NT2/D1 (cell line): Measurements from ENCODE around the gene MCU.
A peak's percentile ranks its signal among the peaks of the same experiment; 100 is the strongest.

Source experiments
- DNase-seq: peaks from one replicate; pipeline ENCODE4 v3.0.0-alpha.2; 2011; ENCODE audit warnings: low read depth, low spot score
- H3K27me3 ChIP-seq: 2 replicates; pipeline ENCODE4 v1.6.0; 2011; ENCODE audit warnings: mild to moderate bottlenecking; ENCODE audit not compliant: insufficient read length, insufficient read depth
- H3K36me3 ChIP-seq: 2 replicates; pipeline ENCODE4 v1.6.1; 2011; ENCODE audit warnings: mild to moderate bottlenecking, low read length, mixed read lengths; ENCODE audit not compliant: insufficient read depth, insufficient read length
- H3K4me1 ChIP-seq: 2 replicates; pipeline ENCODE4 v1.5.1; 2011; ENCODE audit not compliant: insufficient read depth, insufficient read length
- H3K4me3 ChIP-seq: 2 replicates; pipeline ENCODE4 v1.5.1; 2011; ENCODE audit warnings: low read depth; ENCODE audit not compliant: insufficient read length
- H3K9ac ChIP-seq: 2 replicates; pipeline ENCODE4 v1.6.0; 2011; ENCODE audit warnings: low read depth; ENCODE audit not compliant: insufficient read length
- H3K9me3 ChIP-seq: 2 replicates; pipeline ENCODE4 v1.5.1; 2011; ENCODE audit warnings: mild to moderate bottlenecking, low read length; ENCODE audit not compliant: insufficient read depth
- SUZ12 ChIP-seq: IDR thresholded peaks from 2 replicates; pipeline ENCODE4 v1.6.1; 2011; ENCODE audit not compliant: insufficient read length, insufficient read depth; ENCODE audit errors: extremely low read depth
- YY1 ChIP-seq: IDR thresholded peaks from 2 replicates; pipeline ENCODE4 v1.6.1; 2011; ENCODE audit not compliant: insufficient read length, insufficient read depth
- ZNF274 ChIP-seq: IDR thresholded peaks from 2 replicates; pipeline ENCODE4 v1.6.1; 2011; ENCODE audit warnings: mild to moderate bottlenecking, low read depth, low read length

The MCU gene

DNA sequence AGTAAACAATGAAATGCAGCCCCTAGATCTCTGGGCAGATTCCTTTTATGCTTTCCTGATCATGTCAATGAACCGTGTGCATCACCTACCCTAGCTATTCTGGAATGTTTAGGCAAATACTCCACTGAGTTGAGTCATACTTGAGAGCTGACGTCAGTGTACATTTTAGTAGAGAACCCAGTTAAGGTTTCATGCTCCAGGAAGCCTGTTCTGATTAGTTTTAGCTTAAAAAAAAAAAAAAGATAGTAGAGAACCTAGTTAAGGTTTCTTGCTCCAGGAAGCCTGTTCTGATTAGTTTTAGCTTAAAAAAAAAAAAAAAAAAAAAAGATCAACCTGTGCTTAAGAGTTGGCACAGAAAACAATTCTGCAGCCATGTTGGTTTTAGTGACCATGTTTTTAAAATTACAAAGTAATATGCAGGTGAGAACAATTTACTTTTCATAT is 3.7 kb upstream of the MCU start:
- Histone ChIP-seq H3K9me3 (no peaks in the 10 kb centered on the region), H3K4me3 (no peak overlapping the region), H3K27me3 (peaks cover 6% of the 10 kb centered on the region), H3K36me3 (no peaks in the 10 kb centered on the region), H3K4me1 (no peaks in the 10 kb centered on the region), H3K9ac (no peak overlapping the region)
- DNase-seq = no peak
- no peak for TF ChIP-seq YY1

- no peak overlapping the region for H3K9ac ChIP-seq
- TF ChIP-seq ZNF274 (no peak), SUZ12 (no peak), YY1 (no peak)
- no peaks in the 10 kb centered on the region for H3K4me1 ChIP-seq
- no peak for DNase-seq
- H3K4me3 ChIP-seq = no peak overlapping the region
- no peaks in the 10 kb centered on the region for H3K9me3 ChIP-seq
- peaks cover 6% of the 10 kb centered on the region for H3K27me3 ChIP-seq
- no peaks in the 10 kb centered on the region for H3K36me3 ChIP-seq
Observed at GRCh38 chr10:72689660-72690059, 2.3 kb upstream of the MCU start.

DNA sequence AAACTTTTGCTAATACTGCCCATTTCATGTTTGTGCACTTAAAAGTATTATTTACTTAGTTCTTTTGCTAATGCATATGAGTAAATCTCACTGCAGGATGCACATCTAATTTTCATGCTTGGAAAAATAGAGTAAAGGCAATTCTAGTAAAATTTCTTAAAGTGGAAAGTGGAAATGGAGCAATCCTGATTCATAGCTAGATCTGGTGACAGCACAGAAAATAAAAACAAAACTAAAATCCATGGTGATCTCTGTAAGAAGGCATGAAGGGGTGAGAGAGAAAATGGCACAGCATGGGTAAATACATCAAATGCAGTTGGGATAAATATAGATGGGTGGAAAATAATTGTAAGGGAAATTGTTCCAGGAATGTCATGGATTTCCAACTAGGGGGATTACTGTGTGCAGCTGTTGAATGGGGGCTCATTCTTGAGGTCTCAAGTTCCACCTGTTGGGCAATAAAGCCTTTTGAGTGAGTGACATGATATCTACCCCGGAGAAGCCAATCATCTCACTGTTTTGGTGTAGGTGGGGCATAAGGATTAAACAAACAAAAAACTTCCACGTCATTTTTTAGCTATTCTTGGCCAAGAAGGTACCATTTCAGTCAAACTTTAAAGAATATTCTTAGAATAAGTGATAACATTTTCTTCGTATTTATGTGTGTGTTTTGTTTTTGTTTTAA is 1.7 kb upstream of the MCU start:
- no peak for TF ChIP-seq YY1
- no peak for TF ChIP-seq ZNF274
- no peak for TF ChIP-seq SUZ12
- Histone ChIP-seq H3K9me3 (no peaks in the 10 kb centered on the region), H3K9ac (no peak overlapping the region), H3K27me3 (peaks cover 6% of the 10 kb centered on the region), H3K4me1 (no peaks in the 10 kb centered on the region), H3K4me3 (no peak overlapping the region), H3K36me3 (no peaks in the 10 kb centered on the region)
- DNase-seq = no peak

DNA sequence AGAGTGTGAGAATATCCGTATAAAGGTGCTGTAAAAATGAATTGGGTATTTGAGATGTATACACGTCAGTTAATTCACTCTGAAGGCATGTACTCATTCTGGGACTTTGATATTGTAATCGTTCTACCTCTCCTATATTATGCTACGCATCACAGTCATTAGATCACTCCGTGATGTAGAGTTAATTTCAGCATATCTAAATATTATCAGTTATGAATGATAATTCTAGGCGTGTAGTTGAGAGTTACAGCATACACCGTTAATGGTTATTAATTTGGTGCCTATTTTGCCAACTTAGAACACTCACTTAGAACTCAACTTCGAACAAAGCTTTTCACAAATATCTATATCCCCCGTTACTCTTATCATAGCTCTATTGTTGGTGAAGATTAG is 477 bp upstream of the MCU start:
- H3K4me1 ChIP-seq = no peaks in the 10 kb centered on the region
- DNase-seq = no peak

DNA sequence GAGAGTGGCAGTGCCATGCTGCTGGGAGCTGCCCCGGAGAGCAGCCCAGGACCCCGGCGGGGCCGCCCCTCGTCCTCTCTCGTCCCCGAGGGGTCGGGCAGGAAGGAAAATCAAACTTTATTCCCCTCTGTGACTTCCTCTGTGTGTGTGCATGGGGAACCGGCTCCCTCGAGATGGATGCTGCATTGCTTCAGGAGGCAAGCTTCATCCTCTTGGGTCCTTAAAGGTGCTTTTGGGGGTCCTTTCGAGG is 726 bp downstream of the MCU start:
- Histone ChIP-seq H3K9me3 (no peaks in the 10 kb centered on the region), H3K27me3 (peaks cover 6% of the 10 kb centered on the region), H3K4me3 (peak overlapping the region; percentile 78), H3K36me3 (no peaks in the 10 kb centered on the region), H3K9ac (peak overlapping the region; percentile 69), H3K4me1 (no peaks in the 10 kb centered on the region)
- DNase-seq = no peak
- TF ChIP-seq SUZ12 = no peak
- no peak for TF ChIP-seq YY1
- no peak for TF ChIP-seq ZNF274

More for the DNA sequence above, 477 bp upstream of the MCU start:
- Histone ChIP-seq H3K4me3 (no peak overlapping the region), H3K9me3 (no peaks in the 10 kb centered on the region), H3K36me3 (no peaks in the 10 kb centered on the region), H3K9ac (no peak overlapping the region), H3K27me3 (peaks cover 6% of the 10 kb centered on the region)
- no peak for TF ChIP-seq ZNF274

DNA sequence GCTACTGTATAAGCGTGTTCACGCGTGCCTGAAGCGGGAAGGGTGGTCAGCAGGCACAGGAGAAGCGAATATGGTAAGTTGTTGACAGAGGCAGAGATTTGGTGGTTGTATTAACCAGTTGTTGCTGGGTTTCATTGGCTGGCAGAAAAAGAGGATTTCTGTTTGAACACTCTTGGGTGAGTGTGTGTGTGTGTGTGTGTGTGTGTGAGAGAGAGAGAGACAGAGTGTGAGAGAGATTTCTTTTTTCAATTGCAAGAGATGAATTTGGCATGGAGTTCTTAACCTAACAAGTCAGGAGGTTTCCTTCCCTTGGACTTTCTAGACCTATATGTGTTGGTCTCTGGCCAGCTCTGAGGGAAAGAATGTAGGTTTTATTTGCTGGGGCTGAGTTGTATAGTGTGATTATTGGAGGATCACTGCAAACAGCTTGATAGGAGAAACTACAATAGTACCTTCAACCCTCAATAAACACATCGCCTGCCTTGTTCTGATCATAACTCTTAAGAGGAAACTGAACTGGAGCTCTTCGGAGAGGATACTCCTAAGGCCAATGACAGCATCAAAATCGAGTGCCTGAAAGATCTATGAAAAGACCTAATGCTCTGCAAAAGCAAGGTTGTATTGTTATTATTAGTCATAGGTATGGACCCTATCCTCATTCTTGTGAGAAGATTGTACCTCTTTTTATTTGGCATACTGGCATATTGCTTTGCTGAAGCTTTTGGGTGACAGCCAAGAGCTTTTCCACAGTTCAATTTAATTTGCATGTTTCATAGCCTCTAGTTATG is 1.2 kb downstream of the MCU start:
- peaks cover 6% of the 10 kb centered on the region for H3K27me3 ChIP-seq
- peak overlapping the region; percentile 69 for H3K9ac ChIP-seq
- H3K4me3 ChIP-seq = peak overlapping the region; percentile 78
- DNase-seq = no peak
- no peak for TF ChIP-seq ZNF274
- no peak for TF ChIP-seq YY1
- no peak for TF ChIP-seq SUZ12
- no peaks in the 10 kb centered on the region for H3K4me1 ChIP-seq
- H3K36me3 ChIP-seq = no peaks in the 10 kb centered on the region
- H3K9me3 ChIP-seq = no peaks in the 10 kb centered on the region

GRCh38 chr10:72694476-72695369 is 2.8 kb downstream of the MCU start:
- Histone ChIP-seq H3K9me3 (no peaks in the 10 kb centered on the region), H3K4me1 (no peaks in the 10 kb centered on the region), H3K27me3 (peaks cover 6% of the 10 kb centered on the region), H3K4me3 (no peak overlapping the region), H3K9ac (no peak overlapping the region), H3K36me3 (no peaks in the 10 kb centered on the region)
- no peak for DNase-seq
- TF ChIP-seq ZNF274 = no peak
- no peak for TF ChIP-seq SUZ12
- TF ChIP-seq YY1 = no peak
